CD4-positive, alpha-beta T cell treated with Interleukin-17A for 4 hours (primary cell): Measurements from ENCODE around the gene RHBDL3.
"Not testable (repeated sequence)": the region's sequence is repeated elsewhere in the genome, so short reads cannot be mapped to it uniquely, and the experiment has no call there.

ENCODE experiments used
- DNase-seq: peaks from one replicate; pipeline ENCODE4 v3.0.0-alpha.2; 2020; ENCODE audit warnings: mixed read lengths

RHBDL3 gene

GRCh38 chr17:32265192-32265923, at the start of gene RHBDL3:
RHBDL3 (plus strand) TSS chr17:32265832; CDS start chr17:32266190, 358 bp downstream.
- peak; percentile 37 for DNase-seq

GRCh38 chr17:32222621-32223020, 43.0 kb upstream of the RHBDL3 start:
- DNase-seq = no peak

- DNase-seq = no peak
Observed at GRCh38 chr17:32223703-32224102, 41.9 kb upstream of the RHBDL3 start.

GRCh38 chr17:32226886-32227285, 38.7 kb upstream of the RHBDL3 start:
- no peak for DNase-seq

- DNase-seq = no peak
Observed at GRCh38 chr17:32227910-32228309, 37.7 kb upstream of the RHBDL3 start.

GRCh38 chr17:32235588-32235987, 30.0 kb upstream of the RHBDL3 start:
- no peak for DNase-seq

GRCh38 chr17:32239456-32239855, 26.2 kb upstream of the RHBDL3 start:
- DNase-seq = no peak

- no peak for DNase-seq
Observed at GRCh38 chr17:32240750-32241149, 24.9 kb upstream of the RHBDL3 start.

- DNase-seq = no peak
Observed at GRCh38 chr17:32241640-32242039, 24.0 kb upstream of the RHBDL3 start.

GRCh38 chr17:32249475-32249874, 16.2 kb upstream of the RHBDL3 start:
- DNase-seq = no peak

GRCh38 chr17:32253117-32253611, 12.5 kb upstream of the RHBDL3 start:
- DNase-seq = peak; percentile 51

GRCh38 chr17:32256012-32256700, 9.5 kb upstream of the RHBDL3 start:
- no peak for DNase-seq

- DNase-seq = no peak
Observed at GRCh38 chr17:32256701-32257019, 9.0 kb upstream of the RHBDL3 start.

GRCh38 chr17:32258383-32259140, 7.1 kb upstream of the RHBDL3 start:
- DNase-seq = no peak

- no peak for DNase-seq
Observed at GRCh38 chr17:32259586-32259985, 6.0 kb upstream of the RHBDL3 start.

- no peak for DNase-seq
Observed at GRCh38 chr17:32261417-32261736, 4.3 kb upstream of the RHBDL3 start.

- no peak for DNase-seq
Observed at GRCh38 chr17:32261936-32262510, 3.6 kb upstream of the RHBDL3 start.

- DNase-seq = not testable (repeated sequence)
Observed at GRCh38 chr17:32263515-32263914, 2.1 kb upstream of the RHBDL3 start.

GRCh38 chr17:32264140-32264799, 1.4 kb upstream of the RHBDL3 start:
- no peak for DNase-seq

- no peak for DNase-seq
Observed at GRCh38 chr17:32264823-32265191, 825 bp upstream of the RHBDL3 start.

- DNase-seq = no peak
Observed at GRCh38 chr17:32266051-32266388, 388 bp downstream of the RHBDL3 start.

- peak; percentile 23 for DNase-seq
Observed at GRCh38 chr17:32266389-32267301, 1.0 kb downstream of the RHBDL3 start.
